ENCODE results near the gene NKAIN2.

NKAIN2 gene

DNA sequence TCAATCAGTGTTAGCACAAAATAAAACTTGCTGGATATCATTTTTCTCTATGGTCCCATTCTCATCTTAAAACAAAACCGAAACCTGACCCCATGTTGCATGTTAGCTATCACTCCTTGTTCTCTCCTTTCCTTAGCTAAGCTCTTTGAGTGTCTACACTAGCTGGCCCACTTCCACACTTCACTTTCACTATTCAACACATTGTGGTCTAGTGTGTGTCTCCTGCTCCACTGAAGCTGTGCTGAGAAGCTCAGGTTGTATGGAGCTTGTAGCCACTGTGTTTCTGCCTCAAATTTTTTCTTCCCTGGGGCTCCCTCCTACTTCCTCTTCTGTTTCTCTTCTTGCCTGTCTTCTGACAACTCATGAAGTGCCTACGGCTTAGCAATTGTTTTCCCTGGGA lies 223.0 kb downstream of the NKAIN2 start:
- no peak for DNase-seq

DNA sequence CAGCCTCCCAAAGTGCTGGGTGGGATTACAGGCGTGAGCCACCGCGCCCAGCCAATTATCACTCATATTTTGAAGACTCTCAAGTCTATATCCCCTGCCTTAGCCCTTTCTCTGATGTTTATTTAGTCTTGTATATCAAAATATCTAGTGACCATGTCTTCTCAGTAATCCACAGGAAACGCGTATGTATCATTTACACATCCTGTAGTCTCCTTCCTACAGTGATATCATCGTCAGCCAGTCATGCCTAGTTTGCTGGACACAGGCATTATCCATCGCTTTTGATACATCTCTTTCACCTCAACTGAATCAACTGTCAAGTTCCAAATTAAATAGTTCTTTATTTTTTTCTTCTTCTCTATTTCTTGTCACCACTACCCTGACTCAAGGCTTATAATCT lies 223.7 kb downstream of the NKAIN2 start:
- no peak for DNase-seq

DNA sequence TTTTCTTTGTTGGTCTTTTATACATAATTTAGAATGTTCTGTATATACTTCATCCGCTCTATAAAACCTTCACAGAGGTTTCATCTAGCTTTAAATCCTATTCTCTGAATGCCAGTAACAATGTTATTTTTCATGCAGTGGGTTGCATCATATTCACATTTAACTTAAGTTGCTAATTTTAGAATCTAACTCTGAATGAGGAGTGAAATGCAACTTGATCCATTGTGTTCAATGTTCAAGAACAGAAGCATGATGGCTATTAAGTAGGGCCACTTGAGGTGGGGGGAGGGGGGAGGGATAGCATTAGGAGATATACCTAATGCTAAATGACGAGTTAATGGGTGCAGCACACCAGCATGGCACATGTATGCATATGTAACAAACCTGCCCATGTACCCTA lies 224.5 kb downstream of the NKAIN2 start:
- DNase-seq: no peak

DNA sequence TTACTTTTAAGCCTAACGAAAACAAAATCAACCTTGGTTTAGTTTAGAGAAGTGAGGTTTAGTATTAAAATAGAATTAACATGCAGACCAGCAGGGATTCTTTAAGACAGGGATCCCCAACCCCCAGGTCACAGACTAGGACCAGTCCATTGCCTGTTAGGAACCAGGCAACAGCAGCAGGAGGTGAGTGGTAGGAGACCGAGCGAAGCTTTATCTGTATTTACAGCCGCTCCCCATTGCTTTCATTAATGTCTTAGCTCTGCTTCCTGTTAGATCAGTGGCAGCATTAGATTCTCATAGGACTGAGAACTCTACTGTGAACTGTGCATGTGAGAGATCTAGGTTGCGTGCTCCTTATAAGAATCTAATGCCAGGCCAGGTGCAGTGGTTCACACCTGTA lies 225.9 kb downstream of the NKAIN2 start:
- no peak for DNase-seq

DNA sequence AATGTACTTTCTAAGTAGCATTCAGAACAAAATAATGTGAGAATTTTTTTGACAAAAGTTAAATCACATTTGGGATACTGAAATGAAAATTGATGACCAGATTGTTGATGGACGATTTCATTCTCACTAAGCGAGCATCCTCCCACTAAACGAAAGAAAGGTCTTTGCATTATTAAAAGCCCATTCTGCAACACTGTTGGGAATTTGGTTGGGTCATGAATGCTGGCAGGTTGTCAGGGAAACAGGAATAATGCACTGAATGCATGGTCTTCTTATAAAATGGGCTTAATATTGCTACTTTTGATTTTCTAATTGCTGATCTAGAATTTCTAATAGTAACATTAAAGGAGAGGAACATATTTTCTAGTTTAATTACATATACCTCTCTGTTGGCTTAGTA lies 229.8 kb downstream of the NKAIN2 start:
- no peak for DNase-seq

DNA sequence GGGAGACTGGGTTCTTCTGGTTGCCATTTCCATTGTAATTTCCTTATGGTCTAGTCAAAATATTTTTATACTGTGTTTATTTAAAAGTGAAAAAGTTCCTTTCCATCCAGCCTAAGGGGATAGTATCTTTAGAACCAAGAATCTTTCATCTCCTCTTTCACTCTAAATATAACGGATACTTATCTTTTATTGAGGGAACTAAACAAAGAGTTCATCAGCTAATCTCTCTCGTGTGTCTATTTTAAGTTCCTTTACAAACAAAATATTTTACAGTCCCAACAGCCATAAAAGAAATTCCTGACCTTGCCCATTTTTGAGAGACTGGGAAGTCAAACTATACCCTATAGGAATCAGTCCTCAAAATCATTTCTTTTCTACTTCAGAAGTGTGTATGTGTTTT lies 232.7 kb downstream of the NKAIN2 start:
- DNase-seq: no peak

DNA sequence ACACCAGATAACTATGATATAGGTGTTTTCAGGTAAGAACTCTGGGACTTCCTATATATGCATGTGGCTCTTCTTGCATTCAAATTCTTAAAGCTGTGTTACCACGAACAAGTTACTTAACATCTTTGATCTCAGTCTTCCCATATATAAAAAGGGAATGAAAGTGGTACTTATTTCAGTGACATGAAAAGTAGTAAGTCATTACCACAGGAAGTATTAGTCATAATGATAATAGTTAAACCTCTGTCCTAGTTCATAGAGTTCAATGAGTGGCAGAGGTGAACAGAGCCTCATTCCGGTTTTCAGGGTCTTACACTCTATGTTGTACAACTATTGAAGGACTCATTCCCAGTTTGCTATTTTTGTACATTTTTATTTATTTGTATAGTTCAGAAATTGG lies 237.0 kb downstream of the NKAIN2 start:
- DNase-seq: no peak

DNA sequence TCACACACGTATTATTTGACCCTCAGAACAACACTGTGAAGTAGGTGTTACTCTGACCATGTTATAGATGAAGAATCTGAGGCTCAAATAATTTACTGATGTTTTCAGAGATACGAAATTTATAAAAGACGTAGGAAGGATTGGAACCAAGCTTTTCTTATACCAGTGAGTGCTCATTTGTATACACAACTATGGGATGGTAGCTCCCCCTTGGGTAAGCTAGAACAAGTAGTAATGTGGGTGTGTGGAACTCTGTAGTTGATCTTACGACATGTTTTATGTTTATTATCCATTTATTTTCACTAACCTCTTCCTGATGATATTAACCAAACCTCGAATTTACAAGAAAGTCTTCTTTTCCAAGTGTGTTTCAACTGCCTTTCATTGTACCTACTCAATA lies 248.5 kb downstream of the NKAIN2 start:
- DNase-seq: no peak

DNA sequence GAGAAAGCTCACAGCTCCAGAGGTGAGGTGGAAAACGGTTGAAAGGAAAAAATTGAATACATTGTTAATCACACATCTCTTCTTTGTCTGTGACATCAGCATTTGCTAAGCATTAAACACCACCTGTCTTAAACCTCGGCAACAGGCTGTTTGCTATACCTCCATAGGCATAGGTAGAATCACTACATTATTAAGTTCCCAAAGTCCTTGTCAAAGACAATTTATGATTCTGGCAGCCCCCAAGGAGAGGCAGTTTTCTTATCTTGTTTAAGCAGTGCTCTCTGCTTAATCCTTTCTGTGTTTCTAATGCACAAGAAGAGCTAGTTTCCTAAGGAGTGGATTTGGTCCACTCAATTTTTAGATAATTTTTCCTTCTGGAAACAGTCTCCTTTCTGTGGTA lies 249.7 kb downstream of the NKAIN2 start:
- no peak for DNase-seq

DNA sequence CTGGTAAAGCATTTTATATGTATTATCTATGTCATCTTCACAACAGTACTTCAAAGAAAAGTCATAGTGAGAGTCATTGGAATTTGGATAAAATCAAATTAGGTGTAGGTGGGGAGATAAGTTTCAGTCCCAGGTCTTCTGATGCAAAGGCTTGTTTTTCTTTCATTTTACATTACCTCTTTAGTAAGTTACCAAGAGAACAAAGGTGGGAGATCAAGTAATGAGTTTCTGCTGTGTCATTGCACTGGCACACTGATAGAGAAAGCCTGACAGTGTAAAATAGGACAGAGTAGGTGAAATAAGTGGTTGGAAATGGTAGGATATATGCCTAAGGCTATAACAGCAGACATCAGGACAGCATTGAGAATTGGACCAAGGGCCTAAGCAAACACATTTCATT lies 250.4 kb downstream of the NKAIN2 start:
- DNase-seq: peak in 1 of 56 donors; percentile 1

DNA sequence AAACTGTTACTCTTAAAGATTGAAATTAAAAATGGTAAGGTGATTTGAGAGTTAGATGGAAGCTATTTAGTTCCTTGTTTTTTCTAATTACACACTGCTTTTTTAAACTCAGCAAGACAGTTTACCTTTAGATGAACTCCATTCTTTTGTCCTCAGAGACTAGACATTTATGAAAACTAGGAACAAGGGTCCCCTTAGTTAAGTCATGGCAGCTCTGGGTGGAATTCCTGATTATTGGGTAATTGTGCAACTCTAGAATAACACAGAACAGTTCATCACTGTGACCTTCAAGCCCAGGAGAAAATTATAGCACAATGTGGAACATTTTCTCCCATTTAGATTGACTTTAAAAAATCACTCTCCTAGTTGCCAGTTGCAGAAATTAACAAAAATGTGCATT lies 251.7 kb downstream of the NKAIN2 start:
- no peak for DNase-seq

DNA sequence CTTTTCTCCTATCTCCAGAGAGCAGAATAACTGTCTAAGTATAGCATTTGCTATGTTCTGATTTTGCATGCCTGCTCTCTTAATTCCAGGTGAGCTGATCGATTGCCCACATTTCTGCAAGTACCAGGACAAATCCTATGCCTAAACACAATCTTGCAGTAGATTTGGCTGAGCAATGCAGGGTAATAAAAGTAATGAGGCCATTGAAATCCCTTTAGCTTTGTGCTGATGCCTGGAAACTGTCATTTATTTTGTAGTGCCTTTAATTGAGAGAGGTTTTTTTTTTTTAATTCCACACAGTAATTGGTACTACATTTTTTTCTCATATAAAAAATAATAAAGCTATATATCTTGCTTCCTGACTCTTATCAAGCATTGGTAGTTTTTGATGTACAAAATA lies 252.3 kb downstream of the NKAIN2 start:
- no peak for DNase-seq

DNA sequence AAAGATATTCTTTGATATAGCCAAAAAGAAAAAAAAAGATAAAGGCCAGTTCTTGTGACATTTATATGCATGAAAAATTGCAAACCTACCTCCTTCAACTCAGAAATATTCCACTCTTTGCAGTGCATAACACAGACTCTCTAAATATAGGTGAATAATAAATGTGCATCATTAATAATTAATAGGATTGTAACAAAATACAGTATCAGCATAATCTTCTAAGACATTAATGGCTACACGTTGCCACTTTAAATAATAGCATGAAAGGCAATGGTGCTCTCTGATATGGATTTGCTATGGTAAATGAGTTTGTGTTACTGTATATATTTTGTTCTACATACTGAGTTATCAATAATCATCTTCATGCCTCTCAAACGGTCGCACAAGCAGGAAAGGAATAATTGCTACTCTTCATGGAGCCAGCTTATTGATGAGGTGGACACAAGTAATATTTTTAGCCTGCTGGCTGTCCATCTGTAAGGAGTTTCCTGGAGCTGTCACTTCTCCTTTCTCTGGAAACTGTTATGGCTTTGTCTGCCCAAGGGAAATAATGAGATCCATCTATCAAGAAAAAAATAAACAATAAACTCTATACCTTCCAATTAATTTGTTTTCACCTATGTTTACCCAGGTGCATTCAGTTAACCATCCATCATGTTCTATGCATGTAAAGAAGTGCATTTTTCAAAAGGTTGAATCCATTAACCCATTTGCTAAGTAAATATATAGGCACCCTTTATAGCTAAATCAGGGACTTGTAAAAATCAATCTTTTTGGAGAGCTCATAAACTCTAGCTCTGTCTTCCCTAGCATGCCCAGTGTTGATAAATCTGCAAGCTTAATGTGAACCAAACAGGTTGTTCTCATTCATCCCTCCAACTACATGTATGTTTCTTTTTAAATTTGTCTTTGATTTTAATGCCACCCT lies 253.0 kb downstream of the NKAIN2 start:
- no peak for DNase-seq

DNA sequence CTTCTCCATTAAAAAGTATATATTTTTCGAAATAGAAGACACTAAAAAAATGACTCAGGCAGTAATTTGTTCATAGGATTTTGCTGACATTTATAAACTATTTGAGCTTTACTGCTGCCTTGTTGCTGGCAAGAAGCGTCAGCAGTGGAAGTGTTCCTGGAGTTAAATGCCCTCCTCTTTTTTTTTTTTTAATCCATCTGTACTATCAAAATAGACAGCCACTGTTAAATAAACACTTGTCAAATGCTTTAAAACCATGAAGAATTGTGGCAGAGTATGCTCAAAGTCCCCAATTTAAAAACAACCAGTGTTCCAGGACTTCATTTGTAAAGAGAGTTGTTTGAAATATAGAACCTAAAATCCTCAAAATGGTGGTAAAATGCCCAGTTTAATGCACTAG lies 253.8 kb downstream of the NKAIN2 start:
- no peak for DNase-seq

DNA sequence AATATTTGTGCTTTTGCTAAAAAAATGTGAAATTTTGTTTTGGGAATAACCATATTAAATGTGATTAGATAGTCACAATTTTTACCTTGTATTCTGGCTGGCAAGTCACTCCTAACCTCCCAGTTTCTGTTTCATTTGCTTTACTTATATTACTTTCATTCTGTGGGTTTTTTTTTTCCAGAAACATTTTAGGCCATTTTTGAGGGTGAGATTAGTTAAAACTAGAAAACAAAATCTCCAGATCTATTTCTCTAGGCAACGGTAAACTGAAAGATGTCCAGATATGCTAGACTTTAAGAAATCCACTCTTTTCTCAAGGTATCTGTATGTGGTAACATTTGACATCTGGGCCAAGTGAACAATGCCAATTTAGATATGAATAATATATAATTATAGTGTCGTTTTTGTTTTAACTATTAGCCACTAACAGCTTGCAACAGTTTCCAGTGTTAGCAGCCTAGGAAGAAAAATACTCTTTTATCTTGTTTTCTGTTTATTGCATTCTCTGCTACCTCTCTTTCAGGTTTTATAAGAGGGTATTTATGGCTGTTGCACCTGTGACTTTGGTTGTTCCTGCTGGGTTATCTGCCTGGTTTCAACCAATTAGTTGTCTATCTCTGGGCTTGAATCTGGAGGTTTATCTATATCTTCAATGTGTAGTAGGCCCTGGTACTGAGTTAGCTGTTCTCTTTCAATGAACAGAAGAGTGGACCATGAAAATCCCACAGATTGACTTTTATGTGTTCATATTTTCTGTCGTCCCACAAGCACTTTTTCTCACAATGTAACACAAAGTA lies 260.9 kb downstream of the NKAIN2 start:
- no peak for DNase-seq

DNA sequence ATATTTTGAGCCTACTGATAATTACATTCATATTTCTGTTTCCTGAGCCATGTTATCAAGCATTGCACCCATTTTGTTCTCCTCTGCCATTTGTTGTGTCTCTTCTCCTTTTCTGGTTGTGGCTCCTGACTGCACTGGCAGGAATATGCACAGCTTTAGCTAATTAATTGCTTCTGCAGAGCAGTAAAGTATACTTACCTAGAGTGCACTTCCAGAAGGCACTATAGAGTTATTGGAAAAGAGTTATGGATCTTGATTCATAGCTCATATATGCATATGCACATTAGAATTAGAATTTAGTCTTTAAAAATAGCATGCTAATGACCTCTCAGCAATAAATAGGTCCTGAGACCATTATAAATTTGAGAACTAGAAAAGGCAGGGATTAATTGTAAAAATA lies 262.6 kb downstream of the NKAIN2 start:
- no peak for DNase-seq

DNA sequence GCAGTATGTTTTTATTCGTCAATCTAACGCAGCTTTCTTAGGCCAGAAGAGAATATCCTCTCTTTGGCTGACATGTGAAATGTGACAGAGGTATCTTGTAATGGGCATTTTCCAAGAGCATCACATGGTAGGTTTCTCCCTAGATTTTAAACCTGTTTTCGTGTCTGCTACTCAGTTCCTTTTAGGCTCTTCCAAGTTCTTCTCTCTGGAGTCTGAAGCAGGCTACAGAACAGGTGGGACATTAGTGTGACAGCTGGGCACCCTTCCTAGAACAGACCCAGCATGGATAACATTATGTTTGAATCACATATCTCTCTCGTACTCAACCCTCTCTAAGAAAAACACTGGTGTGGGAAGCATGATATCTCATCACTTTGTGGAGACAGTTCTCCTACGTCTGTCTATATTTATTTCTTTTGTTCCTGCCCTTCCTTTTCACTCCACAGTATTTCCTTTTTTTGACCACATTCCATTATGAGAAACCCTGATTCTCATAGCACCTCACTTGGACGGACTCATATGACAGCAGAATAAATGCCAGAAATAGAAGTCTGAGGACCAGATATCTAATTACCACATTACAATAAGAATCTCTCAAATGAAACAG lies 263.4 kb downstream of the NKAIN2 start:
- DNase-seq: no peak

DNA sequence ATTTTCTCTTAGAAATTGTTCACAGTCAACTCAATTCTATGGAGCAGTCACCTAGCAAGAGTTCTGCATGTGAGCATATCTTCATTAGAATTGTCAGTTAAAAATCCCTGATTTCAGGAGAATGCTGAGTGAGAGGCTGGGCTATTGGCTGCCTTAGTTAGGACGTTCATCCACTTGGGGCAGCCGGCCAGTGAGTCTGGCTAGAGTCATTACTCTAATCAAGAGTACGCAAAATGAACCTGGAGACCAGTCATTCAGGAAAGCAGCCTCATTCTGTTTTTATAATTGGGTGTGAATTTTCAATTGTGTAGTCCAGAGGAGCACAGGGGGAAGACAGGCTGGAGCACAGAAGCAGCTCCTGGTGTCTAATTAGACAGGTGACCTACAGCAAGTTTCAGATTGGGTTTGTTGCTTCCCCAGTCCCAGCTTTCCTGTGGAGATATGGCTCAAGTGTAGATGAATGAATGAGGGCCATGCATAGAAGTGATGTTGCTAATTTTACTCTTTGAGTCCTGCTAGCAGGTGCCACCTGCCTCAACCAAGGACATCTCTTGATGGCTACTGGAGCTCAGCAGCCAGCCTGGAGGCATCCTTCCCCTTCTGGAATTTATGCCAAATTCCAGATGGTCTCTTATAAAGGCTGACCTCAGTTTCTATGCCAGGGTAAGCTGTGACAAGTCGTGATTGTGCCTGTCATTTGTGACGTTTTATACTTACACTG lies 265.7 kb downstream of the NKAIN2 start:
- DNase-seq: peak in 1 of 56 donors; percentile 1

DNA sequence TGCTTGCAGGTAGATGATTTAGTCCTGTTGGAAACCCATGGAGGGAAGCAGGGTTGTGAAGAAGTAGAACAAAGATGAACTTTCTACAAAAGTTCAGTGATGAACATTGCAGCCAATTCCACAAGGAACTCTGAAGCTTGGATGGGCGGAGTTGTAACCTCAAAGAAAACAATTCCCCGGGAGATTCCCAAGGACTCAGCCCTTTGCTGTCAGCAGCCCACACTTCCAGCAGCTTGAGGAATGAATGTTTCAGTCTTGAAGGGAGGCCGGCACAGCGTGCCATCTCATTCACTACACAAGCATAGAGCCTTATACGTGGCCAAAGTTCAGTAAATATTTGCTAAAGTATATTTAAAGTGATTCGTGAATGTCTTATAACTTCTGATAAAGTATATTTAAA lies 269.4 kb downstream of the NKAIN2 start:
- DNase-seq: no peak

DNA sequence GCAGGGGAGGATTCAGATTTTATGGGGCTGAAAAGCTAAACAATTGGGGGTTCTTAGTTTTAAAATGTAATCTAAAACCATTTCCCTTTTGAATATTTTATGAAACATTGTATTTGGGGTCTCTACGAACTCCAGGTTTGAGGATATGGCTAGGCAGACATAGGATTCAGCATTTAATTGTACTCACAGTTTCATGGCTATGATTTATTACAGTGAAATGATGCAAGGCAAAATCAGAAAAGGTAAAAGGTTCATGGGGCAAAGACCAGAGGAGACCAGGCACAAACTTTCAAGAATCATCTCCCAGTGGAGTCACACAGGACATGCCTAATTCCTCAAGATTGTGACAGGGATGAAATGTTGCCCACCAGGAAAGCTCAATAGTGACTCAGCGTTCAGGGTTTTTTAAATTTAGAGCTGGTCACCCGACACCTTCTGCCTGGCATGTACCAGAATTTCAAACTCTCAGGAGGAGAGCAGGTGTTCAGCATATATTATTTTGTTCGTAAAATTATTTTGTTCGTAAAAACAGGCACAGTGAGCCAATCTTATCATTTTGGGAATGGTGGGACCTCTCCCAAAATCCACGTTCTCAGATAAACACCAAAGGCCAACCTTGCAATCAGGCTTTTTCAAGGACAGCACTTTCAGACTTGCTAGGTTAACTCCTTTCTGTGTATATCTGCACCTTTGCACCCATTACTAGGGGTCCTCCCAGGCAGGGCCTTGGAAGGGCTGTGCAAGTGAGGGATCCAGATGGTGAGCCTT lies 270.3 kb downstream of the NKAIN2 start:
- no peak for DNase-seq

DNA sequence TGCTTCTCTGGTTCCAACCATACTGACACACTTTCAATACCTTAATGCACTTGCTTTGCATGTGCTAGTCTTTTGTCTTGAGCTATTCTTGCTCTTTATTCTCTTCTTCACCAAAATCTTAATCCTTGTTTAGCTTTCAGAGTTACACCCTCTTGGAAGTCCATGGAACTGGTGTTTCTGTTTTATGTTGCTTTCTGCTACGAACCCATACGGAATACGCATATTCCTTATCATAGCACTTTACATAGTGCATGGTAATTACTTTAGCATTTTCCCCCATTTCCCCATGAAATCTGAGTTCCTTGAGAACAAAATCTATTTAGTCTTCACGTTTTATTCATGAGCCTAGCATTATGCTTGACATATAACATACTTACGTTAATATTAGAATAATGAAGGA lies 270.9 kb downstream of the NKAIN2 start:
- no peak for DNase-seq

Measured in nucleus accumbens (tissue), 56 donors.